ENCODE measurements around the gene RPS6KL1.

RPS6KL1 gene

GRCh38 chr14:74959596-74960180, 36.6 kb upstream of the RPS6KL1 start:
- TF ChIP-seq CREB1 (IDR thresholded peaks at IDR 0.05; ENCODE audit: low read depth) = no peak
- TF ChIP-seq RAD21 (IDR thresholded peaks at IDR 0.05; ENCODE audit: low read depth) = no peak
- no peak for TF ChIP-seq NFIC (IDR thresholded peaks at IDR 0.05)
- TF ChIP-seq, protein P1, sequence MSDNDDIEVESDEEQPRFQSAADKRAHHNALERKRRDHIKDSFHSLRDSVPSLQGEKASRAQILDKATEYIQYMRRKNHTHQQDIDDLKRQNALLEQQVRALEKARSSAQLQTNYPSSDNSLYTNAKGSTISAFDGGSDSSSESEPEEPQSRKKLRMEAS (IDR thresholded peaks at IDR 0.05) = no peak
- no peak for TF ChIP-seq TEAD4 (IDR thresholded peaks at IDR 0.05)
- no peak for TF ChIP-seq YY1 (IDR thresholded peaks at IDR 0.05; ENCODE audit: low read depth)
- no peak for TF ChIP-seq EGR1 (IDR thresholded peaks at IDR 0.05)
- no peak for TF ChIP-seq TAF1 (IDR thresholded peaks at IDR 0.05; ENCODE audit: low read depth)
- TF ChIP-seq CEBPB (IDR thresholded peaks at IDR 0.05) = no peak
- no peak for TF ChIP-seq TCF12 (IDR thresholded peaks at IDR 0.05; ENCODE audit: low read depth)
- TF ChIP-seq USF1 (IDR thresholded peaks at IDR 0.05) = no peak
- no peak for TF ChIP-seq ZBTB7A (IDR thresholded peaks at IDR 0.05; ENCODE audit: low read depth)
- TF ChIP-seq EP300 (IDR thresholded peaks at IDR 0.05; ENCODE audit: borderline replicate concordance) = no peak
- TF ChIP-seq, protein P2, sequence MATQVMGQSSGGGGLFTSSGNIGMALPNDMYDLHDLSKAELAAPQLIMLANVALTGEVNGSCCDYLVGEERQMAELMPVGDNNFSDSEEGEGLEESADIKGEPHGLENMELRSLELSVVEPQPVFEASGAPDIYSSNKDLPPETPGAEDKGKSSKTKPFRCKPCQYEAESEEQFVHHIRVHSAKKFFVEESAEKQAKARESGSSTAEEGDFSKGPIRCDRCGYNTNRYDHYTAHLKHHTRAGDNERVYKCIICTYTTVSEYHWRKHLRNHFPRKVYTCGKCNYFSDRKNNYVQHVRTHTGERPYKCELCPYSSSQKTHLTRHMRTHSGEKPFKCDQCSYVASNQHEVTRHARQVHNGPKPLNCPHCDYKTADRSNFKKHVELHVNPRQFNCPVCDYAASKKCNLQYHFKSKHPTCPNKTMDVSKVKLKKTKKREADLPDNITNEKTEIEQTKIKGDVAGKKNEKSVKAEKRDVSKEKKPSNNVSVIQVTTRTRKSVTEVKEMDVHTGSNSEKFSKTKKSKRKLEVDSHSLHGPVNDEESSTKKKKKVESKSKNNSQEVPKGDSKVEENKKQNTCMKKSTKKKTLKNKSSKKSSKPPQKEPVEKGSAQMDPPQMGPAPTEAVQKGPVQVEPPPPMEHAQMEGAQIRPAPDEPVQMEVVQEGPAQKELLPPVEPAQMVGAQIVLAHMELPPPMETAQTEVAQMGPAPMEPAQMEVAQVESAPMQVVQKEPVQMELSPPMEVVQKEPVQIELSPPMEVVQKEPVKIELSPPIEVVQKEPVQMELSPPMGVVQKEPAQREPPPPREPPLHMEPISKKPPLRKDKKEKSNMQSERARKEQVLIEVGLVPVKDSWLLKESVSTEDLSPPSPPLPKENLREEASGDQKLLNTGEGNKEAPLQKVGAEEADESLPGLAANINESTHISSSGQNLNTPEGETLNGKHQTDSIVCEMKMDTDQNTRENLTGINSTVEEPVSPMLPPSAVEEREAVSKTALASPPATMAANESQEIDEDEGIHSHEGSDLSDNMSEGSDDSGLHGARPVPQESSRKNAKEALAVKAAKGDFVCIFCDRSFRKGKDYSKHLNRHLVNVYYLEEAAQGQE (IDR thresholded peaks at IDR 0.05; ENCODE audit: low read depth) = no peak
- TF ChIP-seq FOXM1 (IDR thresholded peaks at IDR 0.05; ENCODE audit: borderline replicate concordance, low read depth) = no peak

GRCh38 chr14:74956280-74957072, 33.4 kb upstream of the RPS6KL1 start:
- TF ChIP-seq, protein P2 (IDR thresholded peaks at IDR 0.05; ENCODE audit: low read depth) = no peak
- TF ChIP-seq FOXM1 (IDR thresholded peaks at IDR 0.05; ENCODE audit: borderline replicate concordance, low read depth) = no peak

GRCh38 chr14:74956027-74956279, 32.9 kb upstream of the RPS6KL1 start:
- TF ChIP-seq NFIC (IDR thresholded peaks at IDR 0.05) (no peak), USF1 (IDR thresholded peaks at IDR 0.05) (no peak), RAD21 (IDR thresholded peaks at IDR 0.05; ENCODE audit: low read depth) (no peak), TCF12 (IDR thresholded peaks at IDR 0.05; ENCODE audit: low read depth) (no peak), ZBTB7A (IDR thresholded peaks at IDR 0.05; ENCODE audit: low read depth) (no peak), CREB1 (IDR thresholded peaks at IDR 0.05; ENCODE audit: low read depth) (no peak), EP300 (IDR thresholded peaks at IDR 0.05; ENCODE audit: borderline replicate concordance) (no peak), TEAD4 (IDR thresholded peaks at IDR 0.05) (no peak), YY1 (IDR thresholded peaks at IDR 0.05; ENCODE audit: low read depth) (no peak), CEBPB (IDR thresholded peaks at IDR 0.05) (no peak), EGR1 (IDR thresholded peaks at IDR 0.05) (no peak)
- TF ChIP-seq, protein P1 (IDR thresholded peaks at IDR 0.05) = no peak

DNA sequence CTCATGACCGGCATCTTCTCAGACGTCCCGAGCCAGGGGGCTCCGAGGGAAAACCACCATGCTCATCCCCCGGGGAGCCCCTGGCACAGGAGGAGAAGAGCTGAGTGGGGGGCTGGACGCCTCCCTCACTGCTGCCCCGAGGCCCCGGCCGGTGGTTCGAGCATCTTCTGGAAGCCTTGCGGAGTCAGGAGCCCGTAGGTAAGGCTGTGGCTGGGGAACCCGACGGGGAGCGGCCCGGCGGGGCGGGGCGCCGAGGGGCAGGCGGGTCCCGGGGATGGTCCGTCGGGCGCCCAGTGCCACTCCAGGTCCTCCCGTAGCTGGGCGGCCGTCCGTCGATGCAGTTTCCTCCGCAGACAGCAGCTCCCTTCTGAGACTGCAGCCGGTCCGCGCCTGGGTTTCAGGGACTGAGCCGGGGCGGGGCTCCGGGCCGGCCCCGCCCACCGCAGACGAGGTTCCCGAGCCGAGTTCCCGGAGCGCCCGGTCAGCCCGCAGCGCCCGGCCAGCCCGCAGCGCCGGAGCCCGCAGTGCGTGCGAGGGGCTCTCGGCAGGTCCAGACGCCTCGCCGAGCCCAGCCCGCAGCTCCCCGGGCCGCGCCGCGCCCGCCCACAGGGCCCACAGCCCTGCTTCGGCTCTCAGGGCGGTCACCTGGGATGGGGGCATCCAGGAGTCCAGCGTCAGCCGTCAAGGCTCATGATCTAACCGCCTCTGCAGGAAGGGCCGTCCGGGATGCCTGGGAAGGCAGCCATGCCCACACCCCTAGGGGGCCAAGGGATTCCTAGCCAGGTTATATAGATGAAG, 32.4 kb upstream of the RPS6KL1 start, which contains the start of gene PGF:
Gene PGF, minus strand, starts transcription at position 369 of the 798 bp plus-strand sequence. Its CDS starts 355 bp downstream, at position 14.
- TF ChIP-seq TAF1 (IDR thresholded peaks at IDR 0.05; ENCODE audit: low read depth) (peak; percentile 55; the same call in 1 of the 2 replicates), ZBTB7A (IDR thresholded peaks at IDR 0.05; ENCODE audit: low read depth) (no peak)
- TF ChIP-seq, protein P1 (IDR thresholded peaks at IDR 0.05) = peak; percentile 18; the same call in 1 of the 2 replicates

- TF ChIP-seq USF1 (IDR thresholded peaks at IDR 0.05) = no peak
- TF ChIP-seq, protein P2 (IDR thresholded peaks at IDR 0.05; ENCODE audit: low read depth) = no peak
- TF ChIP-seq EGR1 (IDR thresholded peaks at IDR 0.05) = no peak
- TF ChIP-seq EP300 (IDR thresholded peaks at IDR 0.05; ENCODE audit: borderline replicate concordance) = no peak
- no peak for TF ChIP-seq ZBTB7A (IDR thresholded peaks at IDR 0.05; ENCODE audit: low read depth)
- no peak for TF ChIP-seq TAF1 (IDR thresholded peaks at IDR 0.05; ENCODE audit: low read depth)
- no peak for TF ChIP-seq CEBPB (IDR thresholded peaks at IDR 0.05)
- no peak for TF ChIP-seq FOXM1 (IDR thresholded peaks at IDR 0.05; ENCODE audit: borderline replicate concordance, low read depth)
- TF ChIP-seq NFIC (IDR thresholded peaks at IDR 0.05) = no peak
These were observed 31.8 kb upstream of the RPS6KL1 start for GRCh38 chr14:74954947-74955228.

Data from Ishikawa (cell line).